Kidney epithelial cell (primary cell): ENCODE measurements around the gene HNMT. TPM values are rescaled to one million over a fixed set of nuclear protein-coding genes. Genes with fewer than 3 reads are reported as not detected.

Source experiments
- DNase-seq: peaks from one replicate; pipeline ENCODE4 v3.0.0-alpha.2; 2010; ENCODE audit warnings: low read depth
- H3K27me3 ChIP-seq: 2 replicates; pipeline ENCODE4 v1.6.0; 2011; ENCODE audit warnings: low read length; ENCODE audit not compliant: control insufficient read depth, insufficient read depth
- H3K36me3 ChIP-seq: 2 replicates; pipeline ENCODE4 v1.5.1; 2011; ENCODE audit warnings: low read length; ENCODE audit not compliant: control insufficient read depth, insufficient read depth
- H3K4me3 ChIP-seq: 2 replicates; pipeline ENCODE4 v1.5.1; 2011; ENCODE audit warnings: low read depth, mild to moderate bottlenecking, control low read depth, low read length
- total RNA-seq: library from RNA; depleted of rRNA; stranded (reverse); fragments of >200 nt; gene quantifications from 2 replicates; pipeline ENCODE4 v1.2.3, GENCODE V29; 2015
- TF ChIP-seq, protein P1 (sequence below): IDR thresholded peaks from 2 replicates; pipeline ENCODE4 v1.5.1; 2011; ENCODE audit warnings: mild to moderate bottlenecking, moderate library complexity, low read length, control low read depth, inconsistent platforms; ENCODE audit not compliant: insufficient read depth, poor library complexity, severe bottlenecking

Gene HNMT
- total RNA-seq, 1 donor from 2014 or later, result 9.9 TPM

GRCh38 chr2:137943678-137944347 lies 20.5 kb upstream of the HNMT start:
- TF ChIP-seq, protein P1, sequence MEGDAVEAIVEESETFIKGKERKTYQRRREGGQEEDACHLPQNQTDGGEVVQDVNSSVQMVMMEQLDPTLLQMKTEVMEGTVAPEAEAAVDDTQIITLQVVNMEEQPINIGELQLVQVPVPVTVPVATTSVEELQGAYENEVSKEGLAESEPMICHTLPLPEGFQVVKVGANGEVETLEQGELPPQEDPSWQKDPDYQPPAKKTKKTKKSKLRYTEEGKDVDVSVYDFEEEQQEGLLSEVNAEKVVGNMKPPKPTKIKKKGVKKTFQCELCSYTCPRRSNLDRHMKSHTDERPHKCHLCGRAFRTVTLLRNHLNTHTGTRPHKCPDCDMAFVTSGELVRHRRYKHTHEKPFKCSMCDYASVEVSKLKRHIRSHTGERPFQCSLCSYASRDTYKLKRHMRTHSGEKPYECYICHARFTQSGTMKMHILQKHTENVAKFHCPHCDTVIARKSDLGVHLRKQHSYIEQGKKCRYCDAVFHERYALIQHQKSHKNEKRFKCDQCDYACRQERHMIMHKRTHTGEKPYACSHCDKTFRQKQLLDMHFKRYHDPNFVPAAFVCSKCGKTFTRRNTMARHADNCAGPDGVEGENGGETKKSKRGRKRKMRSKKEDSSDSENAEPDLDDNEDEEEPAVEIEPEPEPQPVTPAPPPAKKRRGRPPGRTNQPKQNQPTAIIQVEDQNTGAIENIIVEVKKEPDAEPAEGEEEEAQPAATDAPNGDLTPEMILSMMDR, result no peak
- DNase-seq, result no peak
- H3K36me3 ChIP-seq, result no peaks in the 10 kb centered on the region

GRCh38 chr2:137944714-137945113 lies 19.6 kb upstream of the HNMT start:
- H3K27me3 ChIP-seq, result no peaks in the 10 kb centered on the region
- H3K4me3 ChIP-seq, result no peak overlapping the region
- DNase-seq, result no peak
- no peaks in the 10 kb centered on the region for H3K36me3 ChIP-seq
- TF ChIP-seq, protein P1, result no peak

More at GRCh38 chr2:137943678-137944347, 20.5 kb upstream of the HNMT start:
- H3K27me3 ChIP-seq, result no peaks in the 10 kb centered on the region
- no peak overlapping the region for H3K4me3 ChIP-seq

DNA sequence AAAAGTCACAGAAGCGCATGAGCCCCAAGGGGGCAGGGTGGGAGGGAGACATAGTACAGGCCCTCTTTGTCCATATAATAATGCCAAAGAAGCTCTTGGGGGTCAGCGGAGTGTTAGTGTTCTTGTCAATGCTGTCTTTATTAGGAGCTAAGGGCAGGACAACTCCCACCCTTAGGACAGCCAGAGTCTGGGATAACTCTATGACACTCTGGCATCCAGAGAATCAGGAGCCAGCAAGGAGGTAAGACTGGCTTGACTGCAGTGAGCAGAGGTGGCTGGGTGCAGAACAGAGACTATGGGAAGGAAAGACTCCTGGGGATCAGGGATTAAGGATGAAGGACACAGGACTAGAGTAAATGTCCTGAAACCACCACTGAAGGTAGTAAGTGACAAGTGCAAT lies 19.0 kb upstream of the HNMT start:
- H3K4me3 ChIP-seq, result no peak overlapping the region
- TF ChIP-seq, protein P1, result no peak
- no peaks in the 10 kb centered on the region for H3K36me3 ChIP-seq
- no peaks in the 10 kb centered on the region for H3K27me3 ChIP-seq
- no peak for DNase-seq

DNA sequence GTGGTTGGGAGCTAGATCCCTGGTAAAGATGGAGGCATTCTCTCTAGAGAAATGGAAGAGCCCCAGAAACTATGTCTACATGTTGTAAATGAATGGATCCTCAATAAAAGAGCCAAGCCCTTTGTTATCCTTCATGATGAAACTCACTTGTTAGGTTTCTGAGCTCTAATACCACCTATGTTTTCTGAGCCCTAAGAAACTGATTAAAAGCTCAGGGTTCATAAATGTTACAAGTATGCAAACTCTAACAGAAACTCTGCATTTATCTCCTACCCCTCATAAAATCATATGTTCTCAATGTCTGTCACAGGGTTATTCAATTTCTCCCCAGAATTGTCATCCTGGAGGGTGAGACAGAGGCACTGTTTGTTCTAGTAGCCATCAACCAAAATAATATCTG lies 18.0 kb upstream of the HNMT start:
- TF ChIP-seq, protein P1, result no peak

DNA sequence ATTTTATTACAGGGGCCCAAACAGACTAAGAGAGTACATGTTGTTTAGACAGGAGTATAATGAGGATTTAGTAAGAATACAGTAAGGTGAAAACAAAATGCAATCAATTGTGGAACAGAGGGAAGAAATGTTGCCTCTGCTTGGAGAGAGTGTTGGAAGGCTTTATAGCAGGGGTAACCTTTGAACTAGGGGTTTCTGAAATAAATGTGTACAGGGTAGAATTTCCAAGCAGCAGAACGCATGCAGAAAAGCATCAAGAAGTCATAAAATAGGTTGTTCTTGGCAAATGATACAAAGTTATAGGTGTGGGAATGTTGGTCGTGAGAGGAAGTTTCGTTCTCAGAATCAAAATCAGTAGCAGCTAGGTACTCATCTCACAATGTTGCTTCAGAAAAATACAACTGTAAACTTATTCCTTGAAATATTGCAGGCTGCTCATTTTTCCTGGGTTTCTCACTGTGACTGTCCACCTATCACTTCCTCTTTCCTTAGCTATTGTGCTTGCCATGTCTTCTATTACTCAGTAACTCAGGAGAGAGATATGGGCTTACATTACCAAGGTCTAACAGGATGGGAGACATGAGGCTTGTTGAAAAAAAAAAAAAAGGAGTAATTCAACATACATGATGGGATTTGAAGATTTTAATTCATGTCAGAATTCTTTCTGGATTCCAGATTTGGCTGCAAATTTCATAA lies 17.1 kb upstream of the HNMT start:
- H3K36me3 ChIP-seq, result no peaks in the 10 kb centered on the region
- no peak for DNase-seq
- TF ChIP-seq, protein P1, result no peak
- no peak overlapping the region for H3K4me3 ChIP-seq
- no peaks in the 10 kb centered on the region for H3K27me3 ChIP-seq

More for the DNA sequence above, 18.0 kb upstream of the HNMT start:
- Histone ChIP-seq H3K4me3 (no peak overlapping the region), H3K36me3 (no peaks in the 10 kb centered on the region), H3K27me3 (no peaks in the 10 kb centered on the region)
- no peak for DNase-seq
